Measurements from ENCODE around the gene MOB3A.

DNA sequence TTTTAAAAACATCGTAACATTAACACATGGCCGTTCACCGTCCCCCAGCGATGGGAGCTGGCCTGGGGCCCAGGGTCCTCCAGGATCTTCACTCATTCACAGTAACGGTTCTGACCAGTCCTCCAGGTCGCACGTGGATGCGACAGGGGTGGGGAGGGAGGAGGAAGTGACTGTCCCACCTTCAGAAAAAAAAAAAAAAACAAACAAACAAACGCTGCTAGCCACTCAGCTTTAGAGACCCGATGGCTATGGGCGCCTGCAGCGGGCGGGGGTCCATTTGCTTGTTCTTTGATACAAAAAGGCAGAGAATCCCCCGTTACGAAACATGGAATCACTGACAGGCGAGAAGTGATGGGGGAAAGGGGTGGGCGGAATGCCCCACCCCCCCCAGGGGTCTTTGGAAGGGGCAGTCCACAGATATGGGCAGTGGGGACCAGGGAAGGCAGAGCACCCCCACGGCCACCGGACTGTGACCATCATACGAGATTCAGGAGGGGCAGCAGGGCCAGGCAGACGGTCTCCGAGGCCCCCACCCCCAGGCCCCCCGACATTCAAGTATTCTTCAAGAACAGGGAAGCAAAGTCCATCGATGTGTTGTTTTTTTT is 58.4 kb downstream of the MOB3A start:
- TF ChIP-seq CTCF (IDR thresholded peaks at IDR 0.05; ENCODE audit: poor library complexity) (no peak), EZH2 (IDR thresholded peaks at IDR 0.05; ENCODE audit: borderline replicate concordance) (no peak), EZH2phosphoT487 (IDR thresholded peaks at IDR 0.05; ENCODE audit: low read depth, severe bottlenecking, unreplicated experiment) (no peak)
